GM13976 (cell line): ENCODE results near the gene AKR1B1.

ENCODE experiments used
- DNase-seq: peaks from one replicate; pipeline ENCODE4 v3.0.0; 2012; ENCODE audit warnings: low spot score
- in situ Hi-C: fragments of 300-500 bp; cut with MboI; formaldehyde crosslinking; loops from one replicate; pipeline ENCODE4 v1.12.0; 2022; ENCODE audit warnings: low sequenced_read_pairs, mixed read lengths, inconsistent platforms; ENCODE audit not compliant: unreplicated experiment
- TF ChIP-seq, protein P1 (sequence below): IDR thresholded peaks from 2 replicates; pipeline ENCODE4 v1.5.1; 2012; ENCODE audit warnings: borderline replicate concordance, mild to moderate bottlenecking; ENCODE audit not compliant: insufficient read depth; ENCODE audit errors: extremely low read depth, missing control alignments, control extremely low read depth

AKR1B1 gene

DNA sequence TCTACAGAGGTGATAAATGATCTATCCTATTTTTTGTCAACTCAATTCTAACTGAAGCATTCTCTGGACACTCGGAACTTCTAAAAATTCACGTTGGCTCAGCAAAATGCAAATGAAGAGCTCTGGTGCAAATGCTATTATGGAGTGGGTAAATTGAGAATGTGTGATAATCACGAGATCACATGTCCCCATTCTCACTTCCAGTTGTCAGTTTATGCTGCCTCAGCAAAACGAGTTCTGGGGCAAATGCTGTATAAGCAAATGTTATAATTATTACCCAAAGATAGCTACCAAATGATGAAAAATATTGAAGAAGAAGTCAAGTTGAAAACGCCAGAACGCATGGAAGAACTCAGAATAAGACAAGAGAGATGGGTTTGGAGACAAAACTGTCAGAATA lies 29.4 kb downstream of the AKR1B1 start:
- in situ Hi-C loops, result no loop called here
- no peak for DNase-seq
- TF ChIP-seq, protein P1, sequence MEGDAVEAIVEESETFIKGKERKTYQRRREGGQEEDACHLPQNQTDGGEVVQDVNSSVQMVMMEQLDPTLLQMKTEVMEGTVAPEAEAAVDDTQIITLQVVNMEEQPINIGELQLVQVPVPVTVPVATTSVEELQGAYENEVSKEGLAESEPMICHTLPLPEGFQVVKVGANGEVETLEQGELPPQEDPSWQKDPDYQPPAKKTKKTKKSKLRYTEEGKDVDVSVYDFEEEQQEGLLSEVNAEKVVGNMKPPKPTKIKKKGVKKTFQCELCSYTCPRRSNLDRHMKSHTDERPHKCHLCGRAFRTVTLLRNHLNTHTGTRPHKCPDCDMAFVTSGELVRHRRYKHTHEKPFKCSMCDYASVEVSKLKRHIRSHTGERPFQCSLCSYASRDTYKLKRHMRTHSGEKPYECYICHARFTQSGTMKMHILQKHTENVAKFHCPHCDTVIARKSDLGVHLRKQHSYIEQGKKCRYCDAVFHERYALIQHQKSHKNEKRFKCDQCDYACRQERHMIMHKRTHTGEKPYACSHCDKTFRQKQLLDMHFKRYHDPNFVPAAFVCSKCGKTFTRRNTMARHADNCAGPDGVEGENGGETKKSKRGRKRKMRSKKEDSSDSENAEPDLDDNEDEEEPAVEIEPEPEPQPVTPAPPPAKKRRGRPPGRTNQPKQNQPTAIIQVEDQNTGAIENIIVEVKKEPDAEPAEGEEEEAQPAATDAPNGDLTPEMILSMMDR, result no peak

DNA sequence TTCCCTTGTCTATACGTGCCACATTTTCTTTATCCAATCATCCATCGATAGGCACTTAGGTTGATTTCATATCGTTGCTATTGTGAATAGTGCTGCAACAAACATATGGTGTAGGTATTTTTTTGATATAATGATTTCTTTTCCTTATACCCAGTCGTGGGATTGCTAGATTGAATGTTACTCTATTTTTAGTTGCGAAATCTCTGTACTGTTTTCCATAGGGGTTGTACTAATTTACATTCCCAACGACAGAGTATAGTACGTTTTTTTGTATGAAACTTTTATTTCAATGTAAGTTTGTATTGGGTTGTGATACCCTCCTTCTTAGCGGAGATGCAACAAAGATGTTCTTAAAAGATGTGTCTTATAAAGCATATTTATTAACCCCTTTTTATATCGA lies 30.0 kb downstream of the AKR1B1 start:
- in situ Hi-C loops, result no loop called here
- no peak for DNase-seq
- TF ChIP-seq, protein P1, result no peak

DNA sequence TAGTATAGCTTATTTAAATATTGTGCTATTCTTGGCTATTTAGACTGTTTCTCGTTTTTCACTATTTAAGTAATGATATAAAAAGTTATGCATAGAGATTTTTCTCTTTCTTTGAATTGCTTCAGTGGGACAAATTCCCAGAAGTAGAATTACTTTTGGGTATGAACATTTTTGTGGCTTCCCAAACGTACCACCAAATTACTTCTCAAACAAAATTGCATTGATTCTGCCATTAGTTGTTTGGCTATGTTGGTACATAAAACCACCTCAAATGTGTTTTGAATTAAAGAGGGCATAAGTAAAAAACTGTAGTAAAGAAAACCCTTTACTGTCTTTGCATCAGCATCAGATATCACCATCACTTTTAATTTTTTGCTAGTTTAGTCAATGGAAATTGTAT lies 31.0 kb downstream of the AKR1B1 start:
- TF ChIP-seq, protein P1, result no peak
- in situ Hi-C loops, result no loop called here
- DNase-seq, result no peak

DNA sequence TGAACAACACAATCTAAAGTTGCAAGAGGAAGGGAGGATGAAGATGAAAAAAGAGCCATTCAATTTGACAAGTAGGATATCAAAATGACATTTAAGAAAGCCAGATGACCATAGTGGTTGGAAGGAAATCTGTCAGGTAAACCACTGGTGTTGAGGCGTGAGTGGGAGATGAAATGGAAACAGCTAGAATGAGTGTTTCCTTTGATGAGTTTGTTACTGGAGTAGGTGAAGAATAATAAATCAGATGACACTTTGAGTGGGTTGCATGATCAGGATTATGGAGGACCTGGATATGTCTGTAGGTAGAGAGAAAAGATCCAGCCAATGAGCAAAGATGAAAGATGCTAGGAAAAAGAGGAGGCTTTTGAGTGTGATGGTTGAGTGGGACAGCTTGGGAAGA lies 33.1 kb downstream of the AKR1B1 start:
- TF ChIP-seq, protein P1, result no peak
- no peak for DNase-seq
- in situ Hi-C loops, result no loop called here

DNA sequence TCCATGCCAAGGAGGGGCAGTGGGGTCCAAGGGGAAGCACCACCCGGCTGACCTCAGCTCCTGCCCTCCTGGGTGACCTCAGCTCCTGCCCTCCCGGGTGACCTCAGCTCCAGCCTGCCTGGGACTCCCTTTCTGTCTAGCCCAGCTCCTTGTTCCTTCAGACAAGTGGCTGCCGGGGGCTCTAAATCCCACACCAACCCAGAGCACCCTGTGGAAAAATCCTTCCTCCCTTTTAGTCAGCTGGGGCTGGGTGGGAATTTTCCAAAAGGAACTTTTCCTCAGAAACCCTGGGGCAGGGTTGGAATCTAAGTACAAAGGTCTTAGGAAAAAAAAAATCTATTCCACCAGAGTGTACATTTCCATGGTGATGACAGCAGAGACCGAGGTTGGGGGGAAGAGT lies 36.3 kb downstream of the AKR1B1 start:
- TF ChIP-seq, protein P1, result no peak
- in situ Hi-C loops, result no loop called here
- DNase-seq, result no peak

DNA sequence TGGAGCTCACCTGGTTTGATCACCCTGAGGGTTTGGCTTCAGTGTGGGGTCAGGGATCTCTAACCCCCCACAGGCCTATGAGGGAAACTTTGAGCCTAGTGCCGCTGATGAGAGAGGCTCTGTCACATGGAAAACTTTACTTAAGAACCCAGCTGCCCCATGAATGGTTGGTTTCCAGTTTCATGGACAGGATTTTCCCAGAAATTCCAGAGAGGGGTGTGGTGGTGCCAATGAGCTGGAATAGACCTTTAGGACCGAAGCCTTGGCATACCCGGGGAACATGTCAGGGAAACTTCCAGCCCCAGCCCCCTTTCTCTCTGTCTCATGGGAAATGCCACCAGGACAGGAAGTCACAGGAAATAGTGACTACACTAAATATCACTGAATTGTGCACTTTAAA lies 36.9 kb downstream of the AKR1B1 start:
- TF ChIP-seq, protein P1, result no peak
- in situ Hi-C loops, result no loop called here

More for the DNA sequence above, 36.9 kb downstream of the AKR1B1 start:
- DNase-seq, result no peak
